ENCODE measurements around the gene PRDM15.
A peak's percentile ranks its signal among the peaks of the same experiment; 100 is the strongest.

PRDM15 gene

DNA sequence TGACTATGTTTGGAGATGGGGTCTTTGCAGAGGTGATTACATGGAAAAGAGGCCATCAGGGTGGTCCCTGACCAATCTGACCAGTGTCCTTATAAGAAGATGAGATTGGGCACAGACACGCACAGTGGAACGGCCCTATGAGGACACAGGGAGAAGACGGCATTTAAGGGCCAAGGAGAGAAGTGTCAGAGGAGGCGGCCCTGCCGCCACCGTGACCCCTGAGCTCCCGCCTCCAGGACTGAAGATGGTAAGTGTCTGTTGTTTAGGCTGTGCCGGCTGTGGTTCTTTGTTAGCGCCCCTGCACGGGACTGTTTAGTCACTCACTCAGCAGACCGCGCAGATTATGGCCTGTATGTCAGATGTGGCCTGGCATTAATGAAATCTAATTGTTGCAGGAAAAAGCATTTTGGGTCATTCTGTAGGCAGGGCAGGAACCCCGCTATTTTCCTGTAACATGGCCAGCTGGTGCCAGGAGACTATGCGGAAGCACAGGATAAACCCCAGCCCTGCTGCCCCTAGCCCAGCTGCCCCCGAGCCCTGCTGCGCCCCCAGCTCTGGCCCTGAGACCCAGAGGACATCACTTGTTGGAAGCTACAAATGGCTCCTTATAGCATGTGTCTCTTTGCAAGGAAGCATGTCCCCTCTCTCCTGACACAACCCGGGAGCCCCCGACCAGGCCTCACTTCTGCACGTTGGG is 58.6 kb downstream of the PRDM15 start:
- Histone ChIP-seq H3K9me3 (no peaks in the 10 kb centered on the region), H3K27me3 (no peaks in the 10 kb centered on the region), H3K4me3 (no peak overlapping the region), H3K4me1 (peaks cover 0 to 10% (median 7%) of the 10 kb centered on the region in 4 donors), H3K27ac (no peak overlapping the region), H3K36me3 (peaks cover 3 to 62% (median 11%) of the 10 kb centered on the region in 3 donors)
- TF ChIP-seq CTCF (IDR thresholded peaks at IDR 0.05), result no peak
- intact Hi-C loops (cut with DNase I; ENCODE audit: low total_unique reads), result no loop called here
- DNase-seq, result no peak

DNA sequence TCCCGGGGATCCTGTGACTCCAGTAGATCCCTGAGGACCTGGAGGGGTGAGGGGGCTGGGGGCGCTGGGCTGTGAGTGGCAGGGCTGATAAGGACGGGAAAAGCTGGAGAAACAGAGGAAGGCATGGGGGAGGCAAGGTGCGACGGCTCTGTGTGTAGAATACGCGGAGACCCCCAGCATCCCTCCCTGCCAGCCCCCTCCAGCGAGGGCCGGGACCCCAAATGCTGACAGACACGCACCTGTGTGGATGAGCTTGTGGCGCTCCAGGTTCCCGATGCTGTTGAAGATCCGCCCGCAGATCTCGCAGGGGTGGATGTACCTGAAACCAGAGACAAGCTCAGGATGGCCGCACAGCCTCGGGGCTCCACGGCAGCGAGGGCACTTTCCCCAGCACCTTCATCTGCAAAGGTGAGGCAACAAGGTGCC is 59.3 kb downstream of the PRDM15 start:
- Histone ChIP-seq H3K36me3 (peaks cover 5 to 62% (median 15%) of the 10 kb centered on the region in 3 donors), H3K27ac (no peak overlapping the region), H3K4me1 (peaks cover 0 to 10% (median 7%) of the 10 kb centered on the region in 4 donors), H3K4me3 (no peak overlapping the region), H3K9me3 (no peaks in the 10 kb centered on the region), H3K27me3 (no peaks in the 10 kb centered on the region)
- no peak for TF ChIP-seq CTCF (IDR thresholded peaks at IDR 0.05)
- DNase-seq, result no peak
- intact Hi-C loops (cut with DNase I; ENCODE audit: low total_unique reads), result loop anchor here (5.0 kb wide), 3 partner anchors 43 to 297 kb away; no protein-coding TSS in a partner anchor

- Histone ChIP-seq H3K4me3 (no peak overlapping the region), H3K4me1 (peaks cover 0 to 10% (median 7%) of the 10 kb centered on the region in 4 donors), H3K27me3 (no peaks in the 10 kb centered on the region), H3K36me3 (peaks cover 9 to 60% (median 15%) of the 10 kb centered on the region in 3 donors), H3K27ac (no peak overlapping the region), H3K9me3 (no peaks in the 10 kb centered on the region)
- no peak for TF ChIP-seq CTCF (IDR thresholded peaks at IDR 0.05)
- DNase-seq, result no peak
- intact Hi-C loops (cut with DNase I; ENCODE audit: low total_unique reads), result loop anchor here (5.0 kb wide), 3 partner anchors 42 to 298 kb away; no protein-coding TSS in a partner anchor
Measured at GRCh38 chr21:41819236-41819855, 59.8 kb downstream of the PRDM15 start.

GRCh38 chr21:41817877-41818855 is 61.0 kb downstream of the PRDM15 start:
- H3K27ac ChIP-seq, result no peak overlapping the region
- H3K9me3 ChIP-seq, result no peaks in the 10 kb centered on the region
- H3K4me3 ChIP-seq, result no peak overlapping the region
- no peak for DNase-seq
- H3K36me3 ChIP-seq, result peaks cover 10 to 60% (median 15%) of the 10 kb centered on the region in 3 donors
- intact Hi-C loops (cut with DNase I; ENCODE audit: low total_unique reads), result loop anchor here (5.0 kb wide), 3 partner anchors 41 to 299 kb away; no protein-coding TSS in a partner anchor
- H3K4me1 ChIP-seq, result peaks cover 0 to 10% (median 7%) of the 10 kb centered on the region in 4 donors
- no peak for TF ChIP-seq CTCF (IDR thresholded peaks at IDR 0.05)
- H3K27me3 ChIP-seq, result no peaks in the 10 kb centered on the region

DNA sequence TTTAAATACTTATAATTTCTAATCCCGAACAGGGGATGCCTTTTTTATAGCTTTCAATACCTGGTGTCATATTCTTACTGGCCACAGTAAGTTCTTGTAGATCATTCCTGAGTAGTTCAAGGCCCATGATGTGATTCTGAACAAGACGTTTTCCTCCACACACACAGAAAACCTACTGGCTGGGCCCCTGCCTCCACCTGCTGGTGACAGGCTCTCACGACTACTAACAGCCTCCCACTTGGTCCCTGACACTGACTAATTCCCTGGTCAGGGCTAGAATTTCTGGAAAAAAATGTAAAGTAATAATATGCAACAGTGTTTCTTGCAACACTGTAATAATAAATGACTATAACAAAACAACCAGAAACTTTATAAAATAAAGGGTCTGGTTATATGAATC is 61.9 kb downstream of the PRDM15 start:
- peaks cover 0 to 10% (median 7%) of the 10 kb centered on the region in 4 donors for H3K4me1 ChIP-seq
- DNase-seq, result peak; percentile 53 to 82
- no peaks in the 10 kb centered on the region for H3K27me3 ChIP-seq
- H3K36me3 ChIP-seq, result peaks cover 10 to 56% (median 22%) of the 10 kb centered on the region in 3 donors
- H3K4me3 ChIP-seq, result no peak overlapping the region
- peak; percentile 76 to 87 for TF ChIP-seq CTCF (IDR thresholded peaks at IDR 0.05)
- peak overlapping the region; percentile 37 to 46 for H3K27ac ChIP-seq
- no peaks in the 10 kb centered on the region for H3K9me3 ChIP-seq
- intact Hi-C loops (cut with DNase I; ENCODE audit: low total_unique reads), result loop anchor here (5.0 kb wide), 3 partner anchors 40 to 300 kb away; no protein-coding TSS in a partner anchor

Measured in tibial artery (tissue), 4 donors.